Measurements from ENCODE around the gene DHX32.

DNA sequence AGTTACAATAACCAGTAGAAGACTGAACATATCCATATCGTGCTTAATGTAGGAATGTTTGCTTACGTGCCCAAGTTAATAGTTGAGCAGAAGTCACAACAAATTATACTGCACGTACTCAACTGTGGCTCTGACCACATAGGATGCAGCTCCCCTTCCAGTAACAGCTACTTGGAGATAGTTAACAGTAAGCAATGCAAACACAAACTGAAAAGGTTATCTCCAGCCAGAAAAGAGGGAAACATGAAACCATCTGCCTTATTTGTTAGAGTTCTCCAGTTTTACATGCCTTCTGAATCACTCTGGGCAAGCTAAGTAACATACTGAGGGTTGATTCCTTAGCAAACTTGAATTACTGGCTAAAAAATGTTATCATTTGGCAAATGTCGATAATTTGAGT, 9.8 kb downstream of the DHX32 start:
- TF ChIP-seq, protein P1, sequence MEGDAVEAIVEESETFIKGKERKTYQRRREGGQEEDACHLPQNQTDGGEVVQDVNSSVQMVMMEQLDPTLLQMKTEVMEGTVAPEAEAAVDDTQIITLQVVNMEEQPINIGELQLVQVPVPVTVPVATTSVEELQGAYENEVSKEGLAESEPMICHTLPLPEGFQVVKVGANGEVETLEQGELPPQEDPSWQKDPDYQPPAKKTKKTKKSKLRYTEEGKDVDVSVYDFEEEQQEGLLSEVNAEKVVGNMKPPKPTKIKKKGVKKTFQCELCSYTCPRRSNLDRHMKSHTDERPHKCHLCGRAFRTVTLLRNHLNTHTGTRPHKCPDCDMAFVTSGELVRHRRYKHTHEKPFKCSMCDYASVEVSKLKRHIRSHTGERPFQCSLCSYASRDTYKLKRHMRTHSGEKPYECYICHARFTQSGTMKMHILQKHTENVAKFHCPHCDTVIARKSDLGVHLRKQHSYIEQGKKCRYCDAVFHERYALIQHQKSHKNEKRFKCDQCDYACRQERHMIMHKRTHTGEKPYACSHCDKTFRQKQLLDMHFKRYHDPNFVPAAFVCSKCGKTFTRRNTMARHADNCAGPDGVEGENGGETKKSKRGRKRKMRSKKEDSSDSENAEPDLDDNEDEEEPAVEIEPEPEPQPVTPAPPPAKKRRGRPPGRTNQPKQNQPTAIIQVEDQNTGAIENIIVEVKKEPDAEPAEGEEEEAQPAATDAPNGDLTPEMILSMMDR (conservative IDR thresholded peaks at IDR 0.05 in 1 of 2, IDR thresholded peaks at IDR 0.05 in 1 of 2; ENCODE audit: extremely low read depth in 1 of 2, insufficient read depth in 1 of 2, low read depth in 1 of 2, low read length in 2 of 2), result no peak
- TF ChIP-seq EZH2 (IDR thresholded peaks at IDR 0.05; ENCODE audit: borderline replicate concordance, low read length), result no peak

Measured in mammary epithelial cell (primary cell).